Astrocyte (in vitro differentiated cells and primary cell): Measurements from ENCODE around the gene CSMD2.

Experiments used
- EZH2 ChIP-seq: IDR thresholded peaks from 2 replicates; pipeline ENCODE4 v1.6.1; 2012; ENCODE audit warnings: mild to moderate bottlenecking, low read length, inconsistent platforms; ENCODE audit not compliant: insufficient read depth
- TF ChIP-seq, protein P1 (sequence below): IDR thresholded peaks from 2 replicates; pipeline ENCODE4 v1.5.1; 2011; ENCODE audit warnings: low read depth, mild to moderate bottlenecking, inconsistent platforms, low read length, moderate library complexity; ENCODE audit not compliant: insufficient read depth

DNA sequence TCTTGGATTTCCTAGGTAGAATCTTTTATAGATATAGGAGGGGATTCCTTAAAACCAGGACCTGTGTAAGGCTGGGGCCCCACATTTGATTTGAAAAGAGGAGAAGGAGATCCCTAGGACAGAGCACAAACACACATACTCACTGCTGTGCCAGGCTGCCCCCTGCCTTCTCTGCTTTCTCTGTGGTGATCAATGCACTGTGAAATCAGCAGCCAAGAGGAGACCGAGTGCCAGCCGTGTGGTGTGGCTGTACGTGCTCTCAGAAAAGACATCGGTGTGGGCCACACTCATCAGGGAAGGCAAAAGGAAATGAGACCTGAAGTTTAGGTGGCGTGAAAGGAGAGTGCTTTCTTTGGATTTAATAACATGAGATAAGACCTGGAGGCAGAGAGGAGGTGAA is 498.4 kb downstream of the CSMD2 start:
- TF ChIP-seq, protein P1, sequence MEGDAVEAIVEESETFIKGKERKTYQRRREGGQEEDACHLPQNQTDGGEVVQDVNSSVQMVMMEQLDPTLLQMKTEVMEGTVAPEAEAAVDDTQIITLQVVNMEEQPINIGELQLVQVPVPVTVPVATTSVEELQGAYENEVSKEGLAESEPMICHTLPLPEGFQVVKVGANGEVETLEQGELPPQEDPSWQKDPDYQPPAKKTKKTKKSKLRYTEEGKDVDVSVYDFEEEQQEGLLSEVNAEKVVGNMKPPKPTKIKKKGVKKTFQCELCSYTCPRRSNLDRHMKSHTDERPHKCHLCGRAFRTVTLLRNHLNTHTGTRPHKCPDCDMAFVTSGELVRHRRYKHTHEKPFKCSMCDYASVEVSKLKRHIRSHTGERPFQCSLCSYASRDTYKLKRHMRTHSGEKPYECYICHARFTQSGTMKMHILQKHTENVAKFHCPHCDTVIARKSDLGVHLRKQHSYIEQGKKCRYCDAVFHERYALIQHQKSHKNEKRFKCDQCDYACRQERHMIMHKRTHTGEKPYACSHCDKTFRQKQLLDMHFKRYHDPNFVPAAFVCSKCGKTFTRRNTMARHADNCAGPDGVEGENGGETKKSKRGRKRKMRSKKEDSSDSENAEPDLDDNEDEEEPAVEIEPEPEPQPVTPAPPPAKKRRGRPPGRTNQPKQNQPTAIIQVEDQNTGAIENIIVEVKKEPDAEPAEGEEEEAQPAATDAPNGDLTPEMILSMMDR, result no peak
- TF ChIP-seq EZH2, result no peak
